ENCODE measurements around the gene CRB3. TPM values are rescaled to one million over a fixed set of nuclear protein-coding genes. Genes with fewer than 3 reads are reported as not detected.
"Not testable (repeated sequence)": the region's sequence is repeated elsewhere in the genome, so short reads cannot be mapped to it uniquely, and the experiment has no call there.

The CRB3 gene
- total RNA-seq, 1 experiment from 2014 or later, result 34.7 TPM

DNA sequence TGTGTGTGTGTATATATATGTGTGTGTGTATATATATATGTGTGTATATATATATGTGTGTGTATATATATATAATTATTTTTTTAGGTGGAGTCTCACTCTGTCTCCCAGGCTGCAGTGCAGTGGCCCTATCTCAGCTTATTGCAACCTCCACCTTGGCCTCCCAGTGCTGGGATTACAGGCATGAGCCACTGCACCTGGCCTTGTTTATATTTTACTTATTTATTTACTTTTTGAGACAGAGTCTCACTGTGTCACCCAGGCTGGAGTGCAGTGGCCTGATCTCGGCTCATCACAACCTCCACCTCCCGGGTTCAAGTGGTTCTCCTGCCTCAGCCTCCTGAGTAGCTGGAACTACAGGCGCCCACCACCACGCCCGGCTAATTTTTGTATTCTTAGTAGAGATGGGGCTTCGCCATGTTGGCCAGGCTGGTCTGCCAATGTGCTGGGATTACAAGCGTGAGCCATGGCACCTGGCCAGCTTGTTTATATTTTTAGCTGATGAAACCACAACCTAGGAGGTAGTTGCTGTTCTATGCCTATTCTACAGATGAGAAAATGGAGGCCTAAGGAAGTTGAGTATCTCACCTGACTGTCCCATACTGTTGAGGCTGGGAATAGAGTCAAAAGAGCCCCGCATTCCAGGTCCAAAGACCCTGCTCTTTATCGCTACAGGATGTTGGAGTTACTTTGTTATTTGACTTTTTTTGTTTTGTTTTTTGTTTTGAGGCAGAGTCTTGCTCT is 44.1 kb downstream of the CRB3 start:
- DNase-seq (ENCODE audit: low read depth); in situ Hi-C loops (cut with HindIII; ENCODE audit: low pct_unique_long_range_greater_than_20kb, low sequenced_read_pairs): not testable (repeated sequence)

DNA sequence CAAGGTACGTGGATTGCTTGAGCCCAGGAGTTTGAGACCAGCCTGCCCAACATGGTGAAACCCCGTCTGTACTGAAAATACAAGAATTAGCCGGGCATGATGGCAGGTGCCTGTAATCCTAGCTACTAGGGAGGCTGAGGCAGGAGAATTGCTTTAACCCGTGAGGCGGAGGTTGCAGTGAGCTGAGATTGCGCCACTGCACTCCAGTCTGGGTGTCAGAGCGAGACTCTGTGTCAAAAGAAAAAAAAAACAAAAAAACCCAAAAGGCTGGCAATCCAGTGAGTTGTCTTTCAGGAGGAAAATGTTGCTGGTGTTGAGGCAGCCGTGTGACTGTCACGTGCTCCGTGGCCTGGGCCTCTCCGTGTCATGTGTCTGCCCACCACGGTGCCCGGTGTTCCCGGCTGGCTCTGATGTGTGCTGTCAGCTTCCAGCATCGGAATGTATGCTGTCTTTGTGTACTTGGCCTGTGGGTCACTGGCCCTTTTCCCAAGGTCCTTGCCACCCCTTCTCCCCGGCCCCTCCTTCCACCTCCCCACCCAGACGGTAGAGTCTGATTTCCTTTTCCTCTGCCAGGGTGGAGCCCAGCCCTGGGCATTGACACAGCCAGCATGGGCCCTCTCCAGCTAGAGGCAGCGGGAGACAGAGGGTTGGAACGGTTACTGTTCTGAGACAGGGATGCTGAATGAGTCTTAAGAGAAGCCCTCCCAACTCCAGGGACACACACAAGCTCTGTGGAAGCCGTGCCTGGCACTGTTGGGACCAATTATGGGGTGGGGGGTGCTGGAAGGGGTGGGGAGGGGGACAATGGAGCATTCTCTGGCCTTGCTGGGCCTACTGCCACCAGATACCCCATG is 45.3 kb downstream of the CRB3 start:
- in situ Hi-C loops (cut with HindIII; ENCODE audit: low pct_unique_long_range_greater_than_20kb, low sequenced_read_pairs), result no loop called here
- DNase-seq (ENCODE audit: low read depth), result no peak

DNA sequence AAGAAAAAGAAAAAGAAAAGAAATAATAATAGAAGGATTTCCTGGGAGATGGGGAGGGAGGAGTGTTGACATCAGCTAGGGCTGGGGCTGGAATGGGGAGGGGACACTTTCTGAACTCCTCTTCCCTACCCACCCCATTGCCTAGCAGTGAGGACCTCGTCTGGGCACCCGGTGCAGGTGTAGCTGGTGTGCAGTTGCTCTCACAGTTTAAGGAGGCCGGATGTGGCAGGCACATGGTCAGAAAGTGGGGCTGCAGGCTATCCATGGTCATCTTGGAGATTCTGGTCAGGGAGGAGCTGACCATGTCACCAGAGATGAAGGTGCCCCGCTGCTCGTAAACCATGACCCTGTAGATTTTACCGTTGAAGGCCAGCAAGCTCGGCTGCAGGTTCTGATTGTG is 46.5 kb downstream of the CRB3 start:
- no peak for DNase-seq (ENCODE audit: low read depth)
- in situ Hi-C loops (cut with HindIII; ENCODE audit: low pct_unique_long_range_greater_than_20kb, low sequenced_read_pairs), result no loop called here

DNA sequence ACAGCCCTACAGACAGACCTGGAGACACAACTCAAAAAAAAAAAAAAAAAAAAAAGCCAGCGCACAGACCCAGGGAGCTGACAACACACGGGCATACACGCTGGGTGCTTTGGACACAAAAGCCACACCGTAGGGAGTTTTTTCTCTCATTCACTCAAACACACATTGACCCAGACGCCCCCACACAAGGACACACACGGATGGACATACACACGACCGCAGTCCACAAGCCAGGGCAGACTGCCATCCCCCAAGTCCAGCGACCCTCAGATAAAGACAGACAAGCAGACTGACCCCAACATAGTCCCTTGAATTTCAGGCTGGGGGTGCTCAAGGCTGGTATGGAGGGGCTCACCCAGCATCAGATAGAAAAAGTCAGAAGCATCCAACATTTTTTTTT is 50.0 kb downstream of the CRB3 start:
- DNase-seq (ENCODE audit: low read depth), result no peak
- in situ Hi-C loops (cut with HindIII; ENCODE audit: low pct_unique_long_range_greater_than_20kb, low sequenced_read_pairs), result no loop called here

DNA sequence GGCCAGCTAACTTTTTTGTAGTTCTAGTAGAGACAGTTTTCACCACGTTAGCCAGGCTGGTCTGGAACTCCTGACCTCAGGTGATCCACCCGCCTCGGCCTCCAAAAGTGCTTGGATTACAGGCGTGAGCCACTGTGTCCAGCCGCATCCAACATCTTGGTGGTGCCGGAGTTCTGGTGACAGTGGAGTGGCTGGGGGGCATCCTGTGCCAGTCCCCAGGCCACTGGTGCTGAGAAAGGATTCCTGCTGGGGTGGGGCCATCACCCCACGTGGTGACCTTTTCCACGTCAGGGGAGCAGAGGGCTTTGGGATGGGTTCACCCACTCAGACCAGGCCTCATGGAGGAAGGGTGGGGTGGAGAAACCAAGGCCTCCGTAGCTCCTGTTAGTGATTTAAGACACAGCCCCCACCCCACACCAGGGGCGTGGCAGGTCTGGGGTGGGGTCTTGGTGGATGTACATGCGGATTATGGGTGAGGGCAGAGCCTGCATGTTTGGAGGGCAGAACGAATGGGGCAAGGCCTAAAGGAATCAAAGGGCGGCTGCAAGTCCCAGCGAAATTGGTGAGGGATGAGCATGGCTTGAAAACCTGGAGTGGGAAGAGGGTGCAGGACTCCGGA is 51.0 kb downstream of the CRB3 start:
- no peak for DNase-seq (ENCODE audit: low read depth)
- in situ Hi-C loops (cut with HindIII; ENCODE audit: low pct_unique_long_range_greater_than_20kb, low sequenced_read_pairs), result no loop called here

DNA sequence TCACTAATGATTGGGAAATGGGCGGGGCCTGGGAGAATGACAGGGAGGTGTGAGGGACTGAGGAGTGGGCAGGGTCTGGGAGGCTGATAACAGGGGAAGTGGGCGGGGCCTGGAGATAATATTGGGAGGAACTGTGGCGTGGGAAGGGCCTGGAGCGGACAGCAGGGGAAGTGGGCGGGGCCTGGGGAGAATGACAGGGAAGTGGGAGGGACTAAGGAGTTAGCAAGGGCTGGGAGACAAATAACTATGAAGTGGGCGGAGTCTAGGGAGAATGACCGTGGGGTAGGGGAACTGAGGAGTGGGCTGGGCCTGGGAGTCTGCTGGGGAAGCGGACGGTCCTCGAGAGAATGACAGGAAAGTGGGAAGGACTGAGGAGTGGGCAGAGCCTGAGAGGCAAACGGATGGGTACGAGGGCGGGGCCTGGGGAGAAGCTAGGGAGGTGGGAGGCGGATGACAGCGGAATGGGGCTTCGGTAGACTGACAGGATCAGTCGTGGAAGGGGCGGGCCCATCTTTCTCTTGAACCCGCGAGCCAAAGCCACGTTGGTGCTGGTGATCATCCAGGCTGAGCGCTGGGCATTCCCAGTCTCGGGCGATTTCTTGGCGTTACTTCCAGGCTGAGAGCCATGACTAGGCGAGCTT is 52.1 kb downstream of the CRB3 start:
- in situ Hi-C loops (cut with HindIII; ENCODE audit: low pct_unique_long_range_greater_than_20kb, low sequenced_read_pairs), result no loop called here
- peak; percentile 96 for DNase-seq (ENCODE audit: low read depth)

Other genes starting within 250 kb of the CRB3 start
- gene MLLT1, start 184.3 kb upstream of the CRB3 start, total RNA-seq (2014; rRNA removed; shearing (Covaris generic); ENCODE audit: low replicate concordance), result 2.2 TPM in 2 replicates
- gene ACER1, start 130.7 kb upstream of the CRB3 start, total RNA-seq (2014; rRNA removed; shearing (Covaris generic); ENCODE audit: low replicate concordance), result not detected in 2 replicates
- 50.5 and 55.4 TPM in 2 replicates for gene CLPP, start 102.7 kb upstream of the CRB3 start, total RNA-seq (2014; rRNA removed; shearing (Covaris generic); ENCODE audit: low replicate concordance)
- gene ALKBH7, start 91.5 kb upstream of the CRB3 start, total RNA-seq (2014; rRNA removed; shearing (Covaris generic); ENCODE audit: low replicate concordance), result 55.3 and 62.4 TPM in 2 replicates
- gene PSPN, start 88.3 kb upstream of the CRB3 start, total RNA-seq (2014; rRNA removed; shearing (Covaris generic); ENCODE audit: low replicate concordance), result 0.07 and 0.17 TPM in 2 replicates
- gene GTF2F1, start 71.1 kb upstream of the CRB3 start, total RNA-seq (2014; rRNA removed; shearing (Covaris generic); ENCODE audit: low replicate concordance), result 37.4 and 44.0 TPM in 2 replicates
- gene KHSRP, start 39.5 kb upstream of the CRB3 start, total RNA-seq (2014; rRNA removed; shearing (Covaris generic); ENCODE audit: low replicate concordance), result 56.0 and 72.8 TPM in 2 replicates
- gene SLC25A41, start 30.5 kb upstream of the CRB3 start, total RNA-seq (2014; rRNA removed; shearing (Covaris generic); ENCODE audit: low replicate concordance), result not detected in 2 replicates
- 19.5 and 40.7 TPM in 2 replicates for gene SLC25A23, start 4.5 kb upstream of the CRB3 start, total RNA-seq (2014; rRNA removed; shearing (Covaris generic); ENCODE audit: low replicate concordance)
- gene DENND1C, start 17.5 kb downstream of the CRB3 start, total RNA-seq (2014; rRNA removed; shearing (Covaris generic); ENCODE audit: low replicate concordance), result not detected in 2 replicates
- gene TUBB4A, start 38.0 kb downstream of the CRB3 start, total RNA-seq (2014; rRNA removed; shearing (Covaris generic); ENCODE audit: low replicate concordance), result 0.41 TPM in 1 of 2 replicates, not detected in the other
- 94.6 and 119 TPM in 2 replicates for gene TNFSF9, start 66.8 kb downstream of the CRB3 start, total RNA-seq (2014; rRNA removed; shearing (Covaris generic); ENCODE audit: low replicate concordance)
- 274 and 291 TPM in 2 replicates for gene CD70, start 126.9 kb downstream of the CRB3 start, total RNA-seq (2014; rRNA removed; shearing (Covaris generic); ENCODE audit: low replicate concordance)
- not detected in 2 replicates for gene TNFSF14, start 205.9 kb downstream of the CRB3 start, total RNA-seq (2014; rRNA removed; shearing (Covaris generic); ENCODE audit: low replicate concordance)